Skeletal muscle tissue (tissue), 4 donors: ENCODE measurements around the gene CLPX. TPM values are rescaled to one million over a fixed set of nuclear protein-coding genes. Genes with fewer than 3 reads are reported as not detected.
"Not testable (repeated sequence)": the region's sequence is repeated elsewhere in the genome, so short reads cannot be mapped to it uniquely, and the experiment has no call there.

Experiments used
- H3K27ac ChIP-seq: one replicate; pipeline ENCODE4 v1.7.0; 2013; ENCODE audit warnings: mild to moderate bottlenecking, low read depth, low read length, inconsistent platforms
- H3K27me3 ChIP-seq, 3 donors: one replicate each; pipeline ENCODE4 v1.7.0; 2013; ENCODE audit warnings: low read length in 3 of 3; ENCODE audit not compliant: control insufficient read depth in 3 of 3, insufficient read depth in 3 of 3
- H3K36me3 ChIP-seq, 3 donors: one replicate each; pipeline ENCODE4 v1.7.0; 2013; ENCODE audit warnings: low read length in 3 of 3; ENCODE audit not compliant: control insufficient read depth in 3 of 3, insufficient read depth in 3 of 3
- H3K4me1 ChIP-seq, 3 donors: one replicate each; pipeline ENCODE4 v1.7.0; 2013; ENCODE audit warnings: low read length in 3 of 3, mild to moderate bottlenecking in 3 of 3; ENCODE audit not compliant: control insufficient read depth in 3 of 3, insufficient read depth in 3 of 3
- H3K4me3 ChIP-seq, 3 donors: one replicate each; pipeline ENCODE4 v1.7.0; 2013; ENCODE audit warnings: low read length in 3 of 3
- H3K9ac ChIP-seq, 3 donors: one replicate each; pipeline ENCODE4 v1.7.0; 2013; ENCODE audit warnings: low read length in 3 of 3, mild to moderate bottlenecking in 3 of 3, moderate library complexity in 2 of 3, low read depth in 1 of 3
- H3K9me3 ChIP-seq, 3 donors: one replicate each; pipeline ENCODE4 v1.7.0; 2013; ENCODE audit warnings: low read length in 3 of 3; ENCODE audit not compliant: control insufficient read depth in 3 of 3
- total RNA-seq: library from RNA; depleted of rRNA; stranded (reverse); fragments of >200 nt; gene quantifications from one replicate; pipeline ENCODE4 v1.2.3, GENCODE V29; 2014
- donor health status: Osteomylitis.

Gene CLPX
- total RNA-seq, 1 donor from 2014 or later = 42.3 TPM

DNA sequence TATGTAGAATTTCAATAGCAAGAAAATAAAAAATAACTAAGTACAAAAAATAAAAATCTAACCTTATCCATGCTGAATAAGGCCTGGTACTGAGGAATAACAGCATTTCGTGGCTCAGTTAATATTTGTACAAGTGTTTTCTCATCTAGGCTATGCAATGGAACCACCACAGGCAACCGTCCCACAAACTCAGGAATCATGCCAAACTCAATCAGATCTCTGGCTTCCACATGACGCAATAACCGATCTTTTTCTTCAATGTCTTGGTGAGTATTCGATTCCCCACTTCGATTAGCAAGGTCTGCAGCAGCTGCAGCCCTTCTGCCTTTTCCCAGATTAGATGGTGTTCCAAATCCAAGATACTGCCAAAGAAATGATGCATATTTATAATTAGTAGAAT lies 30.4 kb downstream of the CLPX start:
- Histone ChIP-seq H3K4me3 (no peak overlapping the region), H3K27ac (no peak overlapping the region), H3K9me3 (no peaks in the 10 kb centered on the region), H3K9ac (no peak overlapping the region), H3K36me3 (peaks cover 32 to 56% (median 52%) of the 10 kb centered on the region in 3 donors), H3K4me1 (no peaks in the 10 kb centered on the region), H3K27me3 (no peaks in the 10 kb centered on the region)

DNA sequence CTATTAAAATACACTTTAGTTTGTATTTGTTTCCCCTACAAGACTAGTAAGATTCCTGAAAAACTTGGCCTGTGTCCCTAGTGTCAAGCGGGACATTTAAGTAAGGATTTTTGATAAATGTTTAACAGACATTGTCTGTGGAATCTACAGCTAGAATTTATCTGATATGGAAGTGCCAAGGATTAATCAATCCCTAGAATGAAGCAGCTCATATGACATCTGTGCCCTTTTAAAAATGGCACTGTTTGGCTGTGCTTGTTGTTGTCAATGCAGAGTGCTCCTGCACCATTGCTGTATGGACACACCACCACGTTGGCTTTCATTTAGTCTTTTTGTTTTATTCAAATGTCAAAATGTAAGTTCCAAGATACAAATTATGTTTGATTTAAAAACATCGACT lies 37.2 kb downstream of the CLPX start:
- H3K36me3 ChIP-seq = peaks cover 4 to 19% (median 15%) of the 10 kb centered on the region in 3 donors
- H3K4me1 ChIP-seq = no peaks in the 10 kb centered on the region
- no peak overlapping the region for H3K27ac ChIP-seq
- no peak overlapping the region for H3K9ac ChIP-seq
- H3K27me3 ChIP-seq = no peaks in the 10 kb centered on the region
- H3K9me3 ChIP-seq = no peaks in the 10 kb centered on the region
- no peak overlapping the region for H3K4me3 ChIP-seq

DNA sequence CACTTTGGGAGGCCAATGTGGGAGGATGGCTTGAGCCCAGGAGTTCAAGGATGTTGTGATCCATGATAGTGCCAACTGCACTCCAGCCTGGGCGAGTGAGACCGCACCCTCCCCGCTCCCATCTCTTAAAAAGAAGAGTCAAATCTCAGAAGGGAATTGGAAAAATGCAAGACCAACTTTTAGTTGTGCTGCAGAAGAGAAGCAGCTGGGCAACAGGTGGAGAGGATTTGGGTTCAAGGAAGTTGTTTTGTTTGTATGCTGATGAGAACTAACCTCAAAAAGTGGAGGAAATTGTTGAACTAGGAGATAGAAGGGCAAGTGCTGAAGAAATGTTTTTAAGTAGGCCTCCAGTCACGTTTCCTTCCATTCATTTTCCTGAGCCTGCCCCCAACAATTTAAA lies 38.7 kb downstream of the CLPX start:
- Histone ChIP-seq H3K9ac (no peak overlapping the region), H3K27ac (no peak overlapping the region), H3K4me3 (no peak overlapping the region), H3K4me1 (no peaks in the 10 kb centered on the region), H3K27me3 (no peaks in the 10 kb centered on the region), H3K9me3 (no peaks in the 10 kb centered on the region), H3K36me3 (peaks cover 2 to 14% (median 13%) of the 10 kb centered on the region in 3 donors)

DNA sequence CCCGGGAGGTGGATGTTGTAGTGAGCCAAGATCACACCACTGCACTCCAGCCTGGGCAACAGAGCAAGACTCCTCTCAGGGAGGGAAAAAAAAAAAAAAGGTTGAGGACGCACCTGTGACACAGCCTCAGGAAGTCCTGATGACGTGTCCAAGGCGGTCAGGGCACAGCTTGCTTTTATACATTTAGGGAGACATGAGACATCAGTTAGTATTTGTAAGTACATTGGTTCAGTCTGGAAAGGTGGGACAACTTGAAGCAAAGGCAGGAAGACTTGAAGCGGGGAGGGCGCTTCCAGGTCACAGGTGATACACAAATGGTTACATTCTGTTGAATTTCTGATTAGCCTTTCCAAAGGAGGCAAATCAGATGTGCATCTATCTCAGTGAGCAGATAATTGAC lies 46.5 kb downstream of the CLPX start:
- H3K27me3 ChIP-seq, H3K4me1 ChIP-seq, H3K27ac ChIP-seq, H3K36me3 ChIP-seq, H3K9ac ChIP-seq, H3K4me3 ChIP-seq, H3K9me3 ChIP-seq: not testable (repeated sequence)

DNA sequence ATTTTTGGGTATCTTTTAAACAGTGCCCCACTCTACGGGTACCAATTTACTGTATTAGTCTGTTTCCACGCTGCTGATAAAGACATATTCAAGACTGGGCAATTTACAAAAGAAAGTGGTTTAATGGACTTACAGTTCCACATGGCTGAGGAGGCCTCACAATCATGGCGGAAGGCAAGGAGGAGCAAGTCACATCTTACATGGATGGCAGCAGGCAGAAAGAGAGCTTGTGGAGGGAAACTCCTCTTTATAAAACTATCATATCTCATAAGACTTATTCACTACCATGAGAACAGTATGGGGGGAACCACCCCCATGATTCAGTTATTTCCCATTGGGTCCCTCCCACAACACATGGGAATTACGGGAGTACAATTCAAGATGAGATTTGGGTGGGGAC lies 47.2 kb downstream of the CLPX start:
- H3K9ac ChIP-seq, H3K9me3 ChIP-seq, H3K4me3 ChIP-seq, H3K4me1 ChIP-seq, H3K27ac ChIP-seq, H3K36me3 ChIP-seq, H3K27me3 ChIP-seq: not testable (repeated sequence)

DNA sequence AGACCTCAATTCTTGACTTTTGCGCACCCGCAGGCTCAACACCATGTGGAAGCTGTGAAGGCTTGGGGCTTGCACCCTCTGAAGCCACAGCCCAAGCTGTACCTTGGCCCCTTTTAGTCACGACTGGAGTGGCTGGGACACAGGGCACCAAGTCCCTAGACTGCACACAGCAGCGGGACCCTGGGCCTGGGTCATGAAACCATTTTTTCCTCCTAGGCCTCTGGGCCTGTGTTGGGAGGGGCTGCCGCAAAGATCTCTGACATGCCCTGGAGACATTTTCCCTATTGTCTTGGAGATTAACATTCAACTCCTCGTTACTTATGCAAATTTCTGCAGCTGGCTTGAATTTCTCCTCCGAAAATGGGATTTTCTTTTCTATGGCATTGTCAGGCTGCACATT lies 48.1 kb downstream of the CLPX start:
- peaks cover 7 to 11% (median 10%) of the 10 kb centered on the region in 3 donors for H3K4me1 ChIP-seq
- H3K9ac ChIP-seq, H3K36me3 ChIP-seq, H3K27me3 ChIP-seq, H3K27ac ChIP-seq, H3K9me3 ChIP-seq, H3K4me3 ChIP-seq: not testable (repeated sequence)

DNA sequence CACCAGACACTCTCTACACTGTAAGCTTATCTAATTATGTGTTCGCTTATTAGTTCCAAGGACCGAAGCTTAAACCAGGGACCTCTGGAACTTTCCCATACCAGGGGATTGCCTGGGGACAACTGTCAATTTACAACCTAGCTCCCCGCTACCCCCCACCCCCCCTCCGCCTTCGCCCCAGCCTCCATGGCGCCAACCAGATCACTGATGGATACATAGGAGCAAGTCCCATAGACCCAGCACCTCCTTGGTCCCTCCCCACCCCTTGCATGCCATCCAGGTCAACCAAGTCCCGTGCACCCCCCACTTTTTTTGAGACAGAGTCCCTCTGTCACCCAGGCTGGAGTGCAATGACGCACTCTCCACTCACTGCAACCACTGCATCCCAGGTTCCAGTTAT lies 50.6 kb downstream of the CLPX start:
- Histone ChIP-seq H3K4me1 (peaks cover 12 to 16% (median 12%) of the 10 kb centered on the region in 3 donors), H3K36me3 (peaks cover 5 to 7% (median 6%) of the 10 kb centered on the region in 3 donors), H3K9ac (no peak overlapping the region), H3K9me3 (no peaks in the 10 kb centered on the region), H3K27me3 (no peaks in the 10 kb centered on the region), H3K4me3 (peak overlapping the region in 2 of 3 donors; percentile 73 to 84), H3K27ac (no peak overlapping the region)

DNA sequence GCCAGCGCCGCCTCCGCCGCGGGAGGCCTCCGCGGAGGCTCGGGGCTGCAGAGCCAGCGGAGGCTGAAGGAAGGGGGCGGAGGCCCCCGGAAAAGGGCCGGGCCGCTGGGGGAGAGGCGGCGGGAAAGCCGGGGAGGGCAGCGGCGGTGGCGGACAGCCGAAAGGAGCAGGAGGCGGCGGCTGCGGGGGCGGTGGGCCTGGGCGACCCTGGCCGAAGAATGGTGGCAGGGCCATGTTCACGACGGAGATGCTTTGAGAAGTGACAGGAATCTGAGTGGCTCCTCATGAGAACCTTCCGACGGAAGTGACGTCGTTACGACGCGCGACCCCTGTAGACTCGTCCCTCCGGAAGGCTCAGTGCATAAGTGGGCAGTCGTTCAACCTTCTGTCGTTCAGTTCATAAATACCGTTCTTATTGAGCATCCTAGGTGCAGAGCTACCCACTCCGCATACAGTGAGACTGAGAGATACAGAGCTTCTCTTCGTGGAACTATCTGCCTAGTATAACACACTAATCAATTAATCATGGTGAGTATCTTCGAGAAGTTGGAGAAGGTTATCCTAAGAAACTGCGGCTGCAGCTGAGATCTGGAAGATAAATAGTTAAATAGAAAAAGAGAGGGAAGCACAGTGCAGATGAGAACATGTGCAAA lies 51.5 kb downstream of the CLPX start, which contains the start of gene PDCD7:
PDCD7 (minus strand) TSS at position 261 of the 653 bp plus-strand sequence; CDS start at position 234, 27 bp downstream.
- Histone ChIP-seq H3K27me3 (no peaks in the 10 kb centered on the region), H3K36me3 (peaks cover 11 to 15% (median 13%) of the 10 kb centered on the region in 3 donors), H3K27ac (peak within 1 kb of the TSS; percentile 73), H3K9me3 (no peaks in the 10 kb centered on the region), H3K4me3 (peak within 1 kb of the TSS; percentile 73 to 87 (median 79)), H3K9ac (peak within 1 kb of the TSS; percentile 88 to 92 (median 89)), H3K4me1 (peaks cover 12 to 16% (median 12%) of the 10 kb centered on the region in 3 donors)

DNA sequence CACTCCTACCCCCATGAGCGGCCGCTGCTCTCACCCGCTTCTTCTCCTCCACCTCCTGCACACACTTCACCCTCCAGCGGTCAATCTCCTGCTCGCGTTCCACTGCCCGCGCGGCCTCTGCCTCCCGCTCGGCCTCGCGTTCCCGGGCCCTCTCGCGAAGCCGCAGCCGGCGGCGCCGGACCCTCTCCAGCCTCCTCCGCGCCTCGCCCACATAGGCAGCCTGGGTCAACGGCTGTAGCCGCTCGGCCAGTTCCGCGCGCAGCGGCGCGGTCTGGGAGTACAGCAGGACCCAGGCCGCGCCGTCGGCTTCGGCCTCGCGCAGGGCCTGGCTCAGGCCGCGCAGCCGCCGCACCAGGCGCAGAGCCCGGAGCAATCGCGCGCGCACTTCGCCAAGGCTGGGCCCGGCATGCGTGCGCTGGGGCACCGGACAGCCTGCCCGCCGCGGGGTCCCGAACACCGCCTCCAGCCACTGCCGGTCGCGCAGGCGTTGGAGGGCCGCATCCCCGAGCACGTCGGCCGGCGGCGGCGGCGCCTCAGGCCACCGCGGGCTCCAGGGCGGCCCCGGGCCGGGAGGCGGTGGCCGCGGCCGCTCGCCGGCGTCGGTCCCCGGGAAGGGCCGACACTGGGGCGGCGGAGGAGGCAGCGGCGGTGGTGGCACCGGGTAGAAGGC lies 52.1 kb downstream of the CLPX start:
- Histone ChIP-seq H3K27me3 (no peaks in the 10 kb centered on the region), H3K9me3 (no peaks in the 10 kb centered on the region), H3K36me3 (peaks cover 18 to 22% (median 20%) of the 10 kb centered on the region in 3 donors), H3K4me1 (peaks cover 12 to 16% (median 12%) of the 10 kb centered on the region in 3 donors), H3K4me3 (peak overlapping the region; percentile 73 to 87 (median 79)), H3K27ac (peak overlapping the region; percentile 73), H3K9ac (peak overlapping the region; percentile 88 to 92 (median 89))

DNA sequence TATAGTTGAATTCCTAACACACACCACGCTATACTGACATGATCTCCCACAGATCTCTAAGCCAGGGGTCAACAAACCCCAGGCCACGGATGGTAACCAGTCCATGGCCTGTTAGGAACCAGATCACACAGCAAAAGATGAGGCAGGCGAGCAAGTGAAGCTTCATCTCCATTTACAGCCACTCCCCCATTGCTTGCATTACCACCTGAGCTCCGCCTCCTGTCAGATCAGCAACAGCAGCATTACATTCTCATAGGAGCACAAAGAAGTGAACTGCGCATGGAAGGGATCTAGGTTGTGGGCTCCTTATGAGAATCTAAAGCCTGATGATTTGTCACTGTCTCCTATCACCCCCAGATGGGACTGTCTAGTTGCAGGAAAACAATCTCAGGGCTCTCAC lies 54.2 kb downstream of the CLPX start:
- no peaks in the 10 kb centered on the region for H3K9me3 ChIP-seq
- H3K27me3 ChIP-seq = no peaks in the 10 kb centered on the region
- no peak overlapping the region for H3K9ac ChIP-seq
- no peak overlapping the region for H3K27ac ChIP-seq
- H3K4me1 ChIP-seq = peaks cover 12 to 16% (median 12%) of the 10 kb centered on the region in 3 donors
- H3K4me3 ChIP-seq = no peak overlapping the region
- peaks cover 26 to 40% (median 31%) of the 10 kb centered on the region in 3 donors for H3K36me3 ChIP-seq
